Esophagus muscularis mucosa (tissue), 4 donors: ENCODE results near the gene OAS3. TPM values are rescaled to one million over a fixed set of nuclear protein-coding genes. Genes with fewer than 3 reads are reported as not detected.

ENCODE experiments used
- DNase-seq: peaks from one replicate; pipeline ENCODE4 v3.0.0-alpha.2; 2017; ENCODE audit errors: extremely low spot score
- H3K27ac ChIP-seq, 4 donors: fragments of 200-600 bp; sonication (generic); replicated peaks in 1 of 4; 1 replicate in 3 of 4; 2 replicates in 1 of 4; pipeline ENCODE4 v1.5.1; 2016 to 2019; ENCODE audit warnings: mild to moderate bottlenecking in 1 of 4
- H3K27me3 ChIP-seq, 4 donors: fragments of 200-600 bp; sonication (generic); one replicate each; pipeline versions ENCODE4 v1.5.1 to v1.6.0; 2016 to 2019
- H3K36me3 ChIP-seq, 4 donors: fragments of 200-600 bp; sonication (generic); one replicate each; pipeline ENCODE4 v1.5.1; 2016 to 2019
- H3K4me1 ChIP-seq, 4 donors: fragments of 200-600 bp; sonication (generic); one replicate each; pipeline ENCODE4 v1.5.1; 2016 to 2019
- H3K4me3 ChIP-seq, 4 donors: fragments of 200-600 bp; sonication (generic); 1 replicate in 2 of 4; 2 replicates in 2 of 4; pipeline ENCODE4 v1.5.1; 2016 to 2019; ENCODE audit warnings: mild to moderate bottlenecking in 4 of 4, moderate library complexity in 1 of 4
- H3K9me3 ChIP-seq, 4 donors: fragments of 200-600 bp; sonication (generic); 1 replicate in 3 of 4; 2 replicates in 1 of 4; pipeline ENCODE4 v1.5.1; 2016 to 2019
- EP300 ChIP-seq: sonication (generic); formaldehyde crosslinking; IDR thresholded peaks from one replicate; pipeline ENCODE4 v1.6.1; 2017; ENCODE audit warnings: antibody characterized with exemption
- POLR2A ChIP-seq: fragments of 450-650 bp; IDR thresholded peaks from one replicate; pipeline ENCODE4 v1.6.1; 2017; ENCODE audit warnings: antibody characterized with exemption, moderate library complexity, mild to moderate bottlenecking, low read depth
- POLR2AphosphoS5 ChIP-seq, 2 donors: sonication (generic); formaldehyde crosslinking; IDR thresholded peaks; one replicate each; pipeline ENCODE4 v1.6.1; 2017; ENCODE audit warnings: antibody characterized with exemption in 2 of 2
- WGBS: methylation state at CpG from one replicate; pipeline ENCODE4 v1.1.5; 2018; 5-methylcytosine and 5-hydroxymethylcytosine counted together
- intact Hi-C: fragments of 100-400 bp; cut with DNase I; formaldehyde crosslinking; loops from one replicate; pipeline ENCODE4 v1.15.1; 2023
- total RNA-seq, 4 donors: library from RNA; depleted of rRNA; stranded (reverse); fragments of >200 nt; gene quantifications; one replicate each; pipeline versions ENCODE4 v1.1.0 to v1.2.1, GENCODE V29; 2016
- TF ChIP-seq, protein P1 (sequence below), 3 experiments: fragments of 200-600 bp in 2 of 3; fragments of 450-650 bp in 1 of 3; sonication (generic) in 2 of 3; IDR thresholded peaks; one replicate each; pipeline ENCODE4 v1.5.1; 2017 to 2019; ENCODE audit warnings: antibody characterized with exemption in 3 of 3, mild to moderate bottlenecking in 2 of 3, moderate library complexity in 1 of 3

Gene OAS3, protein sequence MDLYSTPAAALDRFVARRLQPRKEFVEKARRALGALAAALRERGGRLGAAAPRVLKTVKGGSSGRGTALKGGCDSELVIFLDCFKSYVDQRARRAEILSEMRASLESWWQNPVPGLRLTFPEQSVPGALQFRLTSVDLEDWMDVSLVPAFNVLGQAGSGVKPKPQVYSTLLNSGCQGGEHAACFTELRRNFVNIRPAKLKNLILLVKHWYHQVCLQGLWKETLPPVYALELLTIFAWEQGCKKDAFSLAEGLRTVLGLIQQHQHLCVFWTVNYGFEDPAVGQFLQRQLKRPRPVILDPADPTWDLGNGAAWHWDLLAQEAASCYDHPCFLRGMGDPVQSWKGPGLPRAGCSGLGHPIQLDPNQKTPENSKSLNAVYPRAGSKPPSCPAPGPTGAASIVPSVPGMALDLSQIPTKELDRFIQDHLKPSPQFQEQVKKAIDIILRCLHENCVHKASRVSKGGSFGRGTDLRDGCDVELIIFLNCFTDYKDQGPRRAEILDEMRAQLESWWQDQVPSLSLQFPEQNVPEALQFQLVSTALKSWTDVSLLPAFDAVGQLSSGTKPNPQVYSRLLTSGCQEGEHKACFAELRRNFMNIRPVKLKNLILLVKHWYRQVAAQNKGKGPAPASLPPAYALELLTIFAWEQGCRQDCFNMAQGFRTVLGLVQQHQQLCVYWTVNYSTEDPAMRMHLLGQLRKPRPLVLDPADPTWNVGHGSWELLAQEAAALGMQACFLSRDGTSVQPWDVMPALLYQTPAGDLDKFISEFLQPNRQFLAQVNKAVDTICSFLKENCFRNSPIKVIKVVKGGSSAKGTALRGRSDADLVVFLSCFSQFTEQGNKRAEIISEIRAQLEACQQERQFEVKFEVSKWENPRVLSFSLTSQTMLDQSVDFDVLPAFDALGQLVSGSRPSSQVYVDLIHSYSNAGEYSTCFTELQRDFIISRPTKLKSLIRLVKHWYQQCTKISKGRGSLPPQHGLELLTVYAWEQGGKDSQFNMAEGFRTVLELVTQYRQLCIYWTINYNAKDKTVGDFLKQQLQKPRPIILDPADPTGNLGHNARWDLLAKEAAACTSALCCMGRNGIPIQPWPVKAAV
- 1 to 10 TPM; 6.0 to 9.6 (median 9.2) TPM for total RNA-seq

DNA sequence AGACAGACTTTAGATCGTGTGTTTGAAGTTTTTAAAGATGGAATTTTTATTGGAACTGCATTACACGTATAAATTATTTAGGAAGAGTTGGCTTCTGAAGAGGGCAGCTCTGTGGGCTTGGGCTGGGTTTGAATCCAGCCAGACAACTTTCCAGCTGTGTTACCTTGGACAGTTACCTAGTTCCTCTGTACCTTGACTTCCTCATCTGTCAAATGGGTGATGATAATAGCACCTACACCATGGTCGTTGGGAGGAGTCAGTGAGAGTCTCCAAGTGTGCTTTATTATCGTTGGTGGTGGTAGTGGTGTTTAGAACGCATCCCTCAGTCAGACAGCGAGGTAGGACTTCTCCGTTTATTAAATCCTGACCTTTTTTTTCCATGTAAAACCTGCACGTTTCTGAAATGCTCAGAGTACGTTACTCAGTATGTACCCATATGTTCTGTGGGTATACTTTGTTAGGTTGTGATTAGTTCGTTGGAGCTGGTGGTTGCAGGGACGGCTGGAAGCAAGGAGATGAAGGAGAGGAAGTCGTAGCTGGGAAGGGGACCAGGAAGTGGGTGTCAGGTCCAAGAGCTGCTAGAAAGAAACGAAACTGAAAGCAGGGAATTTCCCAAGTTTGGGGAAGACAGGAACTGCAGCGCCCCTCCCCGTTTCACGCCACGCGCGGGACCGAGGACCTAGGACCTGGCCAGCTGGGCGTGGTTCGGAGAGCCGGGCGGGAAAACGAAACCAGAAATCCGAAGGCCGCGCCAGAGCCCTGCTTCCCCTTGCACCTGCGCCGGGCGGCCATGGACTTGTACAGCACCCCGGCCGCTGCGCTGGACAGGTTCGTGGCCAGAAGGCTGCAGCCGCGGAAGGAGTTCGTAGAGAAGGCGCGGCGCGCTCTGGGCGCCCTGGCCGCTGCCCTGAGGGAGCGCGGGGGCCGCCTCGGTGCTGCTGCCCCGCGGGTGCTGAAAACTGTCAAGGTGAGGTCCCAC is at the start of gene OAS3:
Gene OAS3, plus strand, starts transcription at position 734 of the 979 bp plus-strand sequence. Its CDS starts 57 bp downstream, at position 791.
- Histone ChIP-seq H3K27ac (peak within 1 kb of the TSS; percentile 64 to 78 (median 70)), H3K27me3 (no peaks in the 10 kb centered on the region), H3K4me3 (peak within 1 kb of the TSS; percentile 74 to 83 (median 76)), H3K4me1 (peaks cover 11 to 25% (median 20%) of the 10 kb centered on the region in 4 donors), H3K36me3 (peaks cover 0 to 7% (median 0%) of the 10 kb centered on the region in 4 donors), H3K9me3 (peaks cover 0 to 5% (median 0%) of the 10 kb centered on the region in 4 donors)
- DNase-seq, result peak; percentile 97
- TF ChIP-seq POLR2AphosphoS5 (IDR thresholded peaks at IDR 0.05) (peak; percentile 49 to 77), POLR2A (no peak)
- WGBS, result 11% methylated on average over 39 of the region's 50 CpGs
- intact Hi-C loops, result no loop called here

DNA sequence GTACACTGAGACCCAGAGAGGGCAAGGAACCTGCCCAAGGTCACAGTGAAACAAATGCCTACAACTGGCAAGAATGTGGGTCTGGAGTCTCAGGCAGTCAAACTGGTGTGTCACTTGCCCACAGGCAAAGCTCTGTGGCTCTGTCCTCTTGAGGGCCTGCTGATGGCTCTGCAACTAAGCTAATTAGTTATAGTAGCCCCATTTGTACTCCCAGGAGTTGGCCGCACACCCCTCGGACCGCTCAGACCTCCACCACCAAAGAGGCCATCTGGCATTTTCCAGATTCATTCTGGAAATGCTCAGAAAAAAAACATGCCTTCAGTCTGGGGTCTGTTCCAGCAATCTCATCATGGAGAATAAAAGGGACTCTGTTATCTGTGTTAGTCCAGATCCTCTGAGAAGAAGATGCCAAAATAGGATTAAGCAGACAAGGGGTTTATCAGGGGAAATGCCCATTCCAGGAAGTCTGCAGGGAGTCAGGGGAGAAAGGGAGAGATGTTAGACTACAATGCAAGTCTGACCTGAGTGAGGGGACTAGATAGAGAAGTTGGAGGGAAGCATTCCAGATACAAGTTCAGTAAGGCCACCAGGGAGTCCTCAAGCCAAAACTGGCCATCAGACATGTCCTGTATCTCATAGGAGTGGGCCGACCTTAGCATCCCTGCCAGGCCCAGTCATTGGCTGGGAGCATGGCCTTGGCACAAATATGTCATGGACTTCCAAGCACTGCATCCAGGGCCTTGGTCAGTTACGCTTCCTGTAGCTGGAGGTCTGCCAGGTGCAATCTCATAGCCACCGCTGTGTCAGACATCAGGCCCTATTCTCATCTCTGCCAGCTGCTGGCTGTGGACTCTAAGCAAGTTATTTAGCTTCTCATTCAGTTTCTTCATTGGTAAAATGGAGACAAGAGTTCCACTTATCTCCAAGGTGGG is 46.9 kb upstream of the OAS3 start:
- DNase-seq, result no peak
- TF ChIP-seq EP300 (no peak), POLR2AphosphoS5 (IDR thresholded peaks at IDR 0.05) (no peak), POLR2A (no peak)
- TF ChIP-seq, protein P1, sequence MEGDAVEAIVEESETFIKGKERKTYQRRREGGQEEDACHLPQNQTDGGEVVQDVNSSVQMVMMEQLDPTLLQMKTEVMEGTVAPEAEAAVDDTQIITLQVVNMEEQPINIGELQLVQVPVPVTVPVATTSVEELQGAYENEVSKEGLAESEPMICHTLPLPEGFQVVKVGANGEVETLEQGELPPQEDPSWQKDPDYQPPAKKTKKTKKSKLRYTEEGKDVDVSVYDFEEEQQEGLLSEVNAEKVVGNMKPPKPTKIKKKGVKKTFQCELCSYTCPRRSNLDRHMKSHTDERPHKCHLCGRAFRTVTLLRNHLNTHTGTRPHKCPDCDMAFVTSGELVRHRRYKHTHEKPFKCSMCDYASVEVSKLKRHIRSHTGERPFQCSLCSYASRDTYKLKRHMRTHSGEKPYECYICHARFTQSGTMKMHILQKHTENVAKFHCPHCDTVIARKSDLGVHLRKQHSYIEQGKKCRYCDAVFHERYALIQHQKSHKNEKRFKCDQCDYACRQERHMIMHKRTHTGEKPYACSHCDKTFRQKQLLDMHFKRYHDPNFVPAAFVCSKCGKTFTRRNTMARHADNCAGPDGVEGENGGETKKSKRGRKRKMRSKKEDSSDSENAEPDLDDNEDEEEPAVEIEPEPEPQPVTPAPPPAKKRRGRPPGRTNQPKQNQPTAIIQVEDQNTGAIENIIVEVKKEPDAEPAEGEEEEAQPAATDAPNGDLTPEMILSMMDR (IDR thresholded peaks at IDR 0.05), result no peak
- intact Hi-C loops, result no loop called here
- Histone ChIP-seq H3K4me3 (no peak overlapping the region), H3K27ac (no peak overlapping the region), H3K9me3 (no peaks in the 10 kb centered on the region), H3K27me3 (peaks cover 0 to 17% (median 0%) of the 10 kb centered on the region in 4 donors), H3K4me1 (no peaks in the 10 kb centered on the region), H3K36me3 (no peaks in the 10 kb centered on the region)
- 80% methylated on average over 3 of the region's 6 CpGs for WGBS

DNA sequence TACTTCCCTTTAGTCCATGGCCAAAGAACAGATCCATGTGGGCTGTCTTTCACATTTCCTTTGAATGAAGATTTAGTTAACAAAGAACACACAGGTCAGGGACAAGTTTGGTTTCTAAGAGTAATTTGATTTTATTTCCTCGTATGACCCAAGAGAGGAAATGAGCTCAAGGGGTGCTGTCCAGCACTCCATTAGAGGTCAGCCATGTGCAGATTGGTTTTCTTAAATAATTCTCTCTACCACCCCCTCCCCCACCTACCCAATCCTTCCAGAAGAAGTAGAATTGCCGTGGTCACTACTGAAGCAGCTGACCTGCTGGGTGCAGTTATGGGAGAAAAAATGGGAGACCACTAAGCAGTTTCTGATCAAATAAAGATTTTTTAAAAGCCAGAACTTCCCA is 45.4 kb upstream of the OAS3 start:
- no peak for DNase-seq
- intact Hi-C loops, result no loop called here
- WGBS, result 30% methylated on average over 2 of the region's 2 CpGs
- Histone ChIP-seq H3K4me3 (no peak overlapping the region), H3K36me3 (no peaks in the 10 kb centered on the region), H3K4me1 (no peaks in the 10 kb centered on the region), H3K9me3 (no peaks in the 10 kb centered on the region), H3K27ac (no peak overlapping the region), H3K27me3 (peaks cover 0 to 32% (median 0%) of the 10 kb centered on the region in 4 donors)
- no peak for TF ChIP-seq POLR2AphosphoS5 (IDR thresholded peaks at IDR 0.05)
- TF ChIP-seq EP300, result no peak
- TF ChIP-seq, protein P1 (IDR thresholded peaks at IDR 0.05), result no peak
- no peak for TF ChIP-seq POLR2A

DNA sequence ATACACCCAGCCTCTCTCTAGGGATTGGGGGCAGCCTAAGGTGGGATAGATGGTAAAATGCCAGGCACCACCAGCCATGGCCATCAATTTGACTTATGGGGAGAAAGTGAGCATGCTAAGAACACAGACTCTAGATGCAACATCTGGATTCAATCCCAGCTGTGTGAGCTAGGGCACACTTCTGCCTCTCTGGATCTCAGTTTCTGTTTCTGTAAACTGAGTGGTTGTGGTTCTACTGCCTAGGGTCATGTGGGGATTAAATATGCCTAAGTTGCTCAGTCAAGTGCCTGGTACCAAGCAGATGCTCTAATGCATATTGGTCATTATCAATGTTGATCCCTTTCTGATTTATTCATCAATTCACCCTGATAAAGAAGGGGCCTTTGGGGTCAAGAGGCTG is 44.1 kb upstream of the OAS3 start:
- TF ChIP-seq EP300, result no peak
- TF ChIP-seq POLR2AphosphoS5 (IDR thresholded peaks at IDR 0.05), result no peak
- TF ChIP-seq, protein P1 (IDR thresholded peaks at IDR 0.05), result no peak
- Histone ChIP-seq H3K27me3 (peaks cover 0 to 40% (median 0%) of the 10 kb centered on the region in 4 donors), H3K36me3 (no peaks in the 10 kb centered on the region), H3K4me1 (no peaks in the 10 kb centered on the region), H3K4me3 (no peak overlapping the region), H3K27ac (no peak overlapping the region), H3K9me3 (no peaks in the 10 kb centered on the region)
- DNase-seq, result no peak
- intact Hi-C loops, result no loop called here
